Ishikawa (cell line): ENCODE measurements around the gene SMAD6.

Source experiments
- CEBPB ChIP-seq: IDR thresholded peaks from 2 replicates; pipeline ENCODE4 v1.6.1; 2012
- CREB1 ChIP-seq: IDR thresholded peaks from 2 replicates; pipeline ENCODE4 v1.6.1; 2012; ENCODE audit warnings: low read depth
- EGR1 ChIP-seq: IDR thresholded peaks from 2 replicates; pipeline ENCODE4 v1.6.1; 2012
- EP300 ChIP-seq: IDR thresholded peaks from 2 replicates; pipeline ENCODE4 v1.6.1; 2012; ENCODE audit warnings: borderline replicate concordance
- FOXM1 ChIP-seq: IDR thresholded peaks from 2 replicates; pipeline ENCODE4 v1.6.1; 2012; ENCODE audit warnings: low read depth, borderline replicate concordance
- MAX ChIP-seq: IDR thresholded peaks from 2 replicates; pipeline ENCODE4 v1.6.1; 2012
- NFIC ChIP-seq: IDR thresholded peaks from 2 replicates; pipeline ENCODE4 v1.6.1; 2012
- RAD21 ChIP-seq: IDR thresholded peaks from 2 replicates; pipeline ENCODE4 v1.6.1; 2012; ENCODE audit warnings: low read depth
- TAF1 ChIP-seq: IDR thresholded peaks from 2 replicates; pipeline ENCODE4 v1.6.1; 2012; ENCODE audit warnings: low read depth, mild to moderate bottlenecking
- TCF12 ChIP-seq: IDR thresholded peaks from 2 replicates; pipeline ENCODE4 v1.6.1; 2012; ENCODE audit warnings: low read depth
- TEAD4 ChIP-seq: IDR thresholded peaks from 2 replicates; pipeline ENCODE4 v1.6.1; 2012
- YY1 ChIP-seq: IDR thresholded peaks from 2 replicates; pipeline ENCODE4 v1.6.1; 2012; ENCODE audit warnings: low read depth
- ZBTB7A ChIP-seq: IDR thresholded peaks from 2 replicates; pipeline ENCODE4 v1.6.1; 2012; ENCODE audit warnings: low read depth
- TF ChIP-seq, protein P1 (sequence below): IDR thresholded peaks from 2 replicates; pipeline ENCODE4 v1.6.1; 2012
- TF ChIP-seq, protein P2 (sequence below): IDR thresholded peaks from 2 replicates; pipeline ENCODE4 v1.6.1; 2012; ENCODE audit warnings: low read depth, mild to moderate bottlenecking

SMAD6 gene

DNA sequence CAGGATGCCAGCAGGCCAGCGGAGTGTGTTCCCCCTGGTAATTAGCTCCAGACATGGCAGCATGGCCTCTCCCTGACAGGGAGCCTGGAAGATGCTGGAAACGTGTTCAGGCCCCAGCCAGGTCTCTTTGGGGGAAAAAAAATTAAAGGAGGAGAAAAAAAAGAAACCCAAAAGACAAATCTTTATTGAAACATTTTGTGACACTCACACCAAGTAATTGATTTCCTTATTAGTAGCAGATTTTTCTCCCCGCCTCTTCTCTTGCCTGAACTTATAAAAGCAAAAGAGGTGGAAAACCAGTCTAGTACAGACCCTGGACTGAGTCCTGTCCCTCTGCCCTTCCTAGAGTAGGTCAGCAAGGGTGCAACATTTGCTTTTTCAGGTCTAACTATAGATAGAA, 42.7 kb upstream of the SMAD6 start:
- no peak for TF ChIP-seq RAD21
- TF ChIP-seq ZBTB7A, result no peak
- no peak for TF ChIP-seq NFIC
- TF ChIP-seq EGR1, result no peak
- no peak for TF ChIP-seq EP300
- no peak for TF ChIP-seq TCF12
- no peak for TF ChIP-seq YY1
- TF ChIP-seq TAF1, result no peak

DNA sequence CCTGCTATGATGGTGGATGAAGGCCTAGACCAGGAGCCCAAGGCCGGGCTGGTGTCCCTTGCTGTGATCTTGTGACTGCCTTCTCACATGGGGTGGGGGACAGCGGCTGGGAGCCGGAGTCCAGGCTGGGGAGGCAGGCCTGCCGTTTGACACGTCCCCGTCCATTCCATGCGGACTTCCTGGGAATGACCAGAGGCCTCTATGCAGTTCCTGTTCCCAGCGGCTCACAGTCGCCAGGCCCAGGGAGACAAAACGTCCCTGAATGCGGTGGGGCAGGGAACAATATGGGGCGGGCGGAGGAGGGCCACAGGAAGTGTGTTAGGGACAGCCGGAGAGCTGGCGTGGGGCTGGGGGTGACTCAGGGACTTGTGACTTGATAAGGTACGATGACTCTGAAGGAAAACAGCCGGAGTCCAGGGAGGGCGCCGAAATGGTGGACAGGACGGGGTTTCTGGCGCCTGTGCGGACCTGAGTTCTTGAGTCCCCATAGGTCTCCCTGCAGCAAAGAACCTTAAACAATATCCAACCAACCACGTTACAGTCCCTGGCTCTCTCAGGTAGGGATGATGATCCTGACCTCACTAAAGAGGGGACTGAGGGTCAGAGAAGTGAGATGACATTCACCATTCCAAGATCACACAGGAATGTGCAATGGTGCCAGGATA, 40.5 kb upstream of the SMAD6 start:
- TF ChIP-seq NFIC, result no peak
- TF ChIP-seq YY1, result no peak
- TF ChIP-seq, protein P1, sequence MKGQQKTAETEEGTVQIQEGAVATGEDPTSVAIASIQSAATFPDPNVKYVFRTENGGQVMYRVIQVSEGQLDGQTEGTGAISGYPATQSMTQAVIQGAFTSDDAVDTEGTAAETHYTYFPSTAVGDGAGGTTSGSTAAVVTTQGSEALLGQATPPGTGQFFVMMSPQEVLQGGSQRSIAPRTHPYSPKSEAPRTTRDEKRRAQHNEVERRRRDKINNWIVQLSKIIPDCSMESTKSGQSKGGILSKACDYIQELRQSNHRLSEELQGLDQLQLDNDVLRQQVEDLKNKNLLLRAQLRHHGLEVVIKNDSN, result no peak
- TF ChIP-seq TAF1, result no peak
- no peak for TF ChIP-seq TEAD4
- no peak for TF ChIP-seq RAD21
- no peak for TF ChIP-seq EP300
- no peak for TF ChIP-seq ZBTB7A
- no peak for TF ChIP-seq EGR1
- TF ChIP-seq CREB1, result no peak
- no peak for TF ChIP-seq FOXM1
- no peak for TF ChIP-seq TCF12
- no peak for TF ChIP-seq MAX
- TF ChIP-seq, protein P2, sequence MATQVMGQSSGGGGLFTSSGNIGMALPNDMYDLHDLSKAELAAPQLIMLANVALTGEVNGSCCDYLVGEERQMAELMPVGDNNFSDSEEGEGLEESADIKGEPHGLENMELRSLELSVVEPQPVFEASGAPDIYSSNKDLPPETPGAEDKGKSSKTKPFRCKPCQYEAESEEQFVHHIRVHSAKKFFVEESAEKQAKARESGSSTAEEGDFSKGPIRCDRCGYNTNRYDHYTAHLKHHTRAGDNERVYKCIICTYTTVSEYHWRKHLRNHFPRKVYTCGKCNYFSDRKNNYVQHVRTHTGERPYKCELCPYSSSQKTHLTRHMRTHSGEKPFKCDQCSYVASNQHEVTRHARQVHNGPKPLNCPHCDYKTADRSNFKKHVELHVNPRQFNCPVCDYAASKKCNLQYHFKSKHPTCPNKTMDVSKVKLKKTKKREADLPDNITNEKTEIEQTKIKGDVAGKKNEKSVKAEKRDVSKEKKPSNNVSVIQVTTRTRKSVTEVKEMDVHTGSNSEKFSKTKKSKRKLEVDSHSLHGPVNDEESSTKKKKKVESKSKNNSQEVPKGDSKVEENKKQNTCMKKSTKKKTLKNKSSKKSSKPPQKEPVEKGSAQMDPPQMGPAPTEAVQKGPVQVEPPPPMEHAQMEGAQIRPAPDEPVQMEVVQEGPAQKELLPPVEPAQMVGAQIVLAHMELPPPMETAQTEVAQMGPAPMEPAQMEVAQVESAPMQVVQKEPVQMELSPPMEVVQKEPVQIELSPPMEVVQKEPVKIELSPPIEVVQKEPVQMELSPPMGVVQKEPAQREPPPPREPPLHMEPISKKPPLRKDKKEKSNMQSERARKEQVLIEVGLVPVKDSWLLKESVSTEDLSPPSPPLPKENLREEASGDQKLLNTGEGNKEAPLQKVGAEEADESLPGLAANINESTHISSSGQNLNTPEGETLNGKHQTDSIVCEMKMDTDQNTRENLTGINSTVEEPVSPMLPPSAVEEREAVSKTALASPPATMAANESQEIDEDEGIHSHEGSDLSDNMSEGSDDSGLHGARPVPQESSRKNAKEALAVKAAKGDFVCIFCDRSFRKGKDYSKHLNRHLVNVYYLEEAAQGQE, result no peak
- no peak for TF ChIP-seq CEBPB

DNA sequence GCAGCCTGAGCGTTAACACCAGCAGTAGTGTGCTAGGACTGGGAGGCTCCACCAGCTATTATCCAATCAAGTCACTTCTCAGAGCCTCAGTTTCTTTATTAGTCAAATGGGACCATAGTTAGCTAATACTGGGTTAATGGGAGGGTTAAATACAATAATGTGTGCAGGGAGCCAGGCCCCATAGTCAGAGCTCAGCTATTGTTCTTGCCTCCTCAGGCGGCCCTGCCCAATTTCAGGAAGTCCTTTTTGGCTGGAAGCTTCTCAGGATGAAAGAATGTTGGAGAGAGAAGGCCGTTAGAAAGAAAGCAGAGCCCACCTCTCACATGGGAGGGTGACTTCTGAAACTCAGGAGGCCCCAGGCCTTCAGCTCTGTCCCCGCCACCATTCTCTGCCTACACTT, 39.5 kb upstream of the SMAD6 start:
- TF ChIP-seq CEBPB (no peak), FOXM1 (no peak), NFIC (no peak), TAF1 (no peak), YY1 (no peak), CREB1 (no peak), MAX (no peak), EGR1 (no peak), TEAD4 (no peak), RAD21 (no peak), ZBTB7A (no peak), TCF12 (no peak), EP300 (no peak)
- TF ChIP-seq, protein P1, result no peak
- TF ChIP-seq, protein P2, result no peak

GRCh38 chr15:66663664-66664063, 38.4 kb upstream of the SMAD6 start:
- no peak for TF ChIP-seq ZBTB7A

GRCh38 chr15:66670175-66670574, 31.9 kb upstream of the SMAD6 start:
- TF ChIP-seq TCF12 (no peak), YY1 (no peak), TEAD4 (no peak), MAX (no peak), TAF1 (no peak), ZBTB7A (no peak), CREB1 (no peak), CEBPB (no peak), FOXM1 (no peak), EP300 (no peak), EGR1 (no peak), NFIC (no peak), RAD21 (no peak)
- TF ChIP-seq, protein P2, result no peak
- TF ChIP-seq, protein P1, result no peak
